Keratinocyte (primary cell): ENCODE data around the gene FSTL5. TPM values are rescaled to one million over a fixed set of nuclear protein-coding genes. Genes with fewer than 3 reads are reported as not detected.

Experiments used
- DNase-seq: peaks from one replicate; pipeline ENCODE4 v3.0.0-alpha.2; 2011; ENCODE audit warnings: low read depth, missing footprints, low spot score
- FAIRE-seq: peaks from 2 replicates; lab custom pipeline; 2011; peaks lifted over from hg19 to GRCh38; lab: Jason Lieb, UNC
- H2AFZ ChIP-seq: 2 replicates; pipeline ENCODE4 v1.6.0; 2012; ENCODE audit warnings: low read length, control low read depth, inconsistent platforms; ENCODE audit not compliant: control insufficient read depth
- H3K27ac ChIP-seq: 2 replicates; pipeline ENCODE4 v1.5.1; 2011; ENCODE audit warnings: low read length; ENCODE audit not compliant: control insufficient read depth, insufficient read depth
- H3K27me3 ChIP-seq: 3 replicates; pipeline ENCODE4 v1.6.0; 2011; ENCODE audit warnings: low read length; ENCODE audit not compliant: control insufficient read depth, insufficient read depth; ENCODE audit errors: extremely low read depth
- H3K36me3 ChIP-seq, 2 experiments: 2 replicates in 1 of 2; 3 replicates in 1 of 2; pipeline ENCODE4 v1.5.1; 2011; ENCODE audit warnings: low read length in 2 of 2, mild to moderate bottlenecking in 1 of 2; ENCODE audit not compliant: control insufficient read depth in 2 of 2, insufficient read depth in 2 of 2; ENCODE audit errors: extremely low read depth in 1 of 2
- H3K4me1 ChIP-seq: 3 replicates; pipeline ENCODE4 v1.5.1; 2011; ENCODE audit warnings: low read length; ENCODE audit not compliant: control insufficient read depth, insufficient read depth; ENCODE audit errors: extremely low read depth
- H3K4me2 ChIP-seq: 3 replicates; pipeline ENCODE4 v1.6.0; 2011; ENCODE audit warnings: low read depth, low read length; ENCODE audit not compliant: control insufficient read depth, insufficient read depth; ENCODE audit errors: extremely low read depth
- H3K4me3 ChIP-seq, 3 experiments: fragments of 200-600 bp in 1 of 3; sonication (generic) in 1 of 3; 2 replicates in 2 of 3; 3 replicates in 1 of 3; pipeline ENCODE4 v1.5.1; 2011 to 2016; ENCODE audit warnings: low read length in 3 of 3, mild to moderate bottlenecking in 3 of 3, control low read depth in 2 of 3, inconsistent platforms in 1 of 3, low read depth in 1 of 3, mixed read lengths in 1 of 3, mixed run types in 1 of 3, moderate library complexity in 1 of 3; ENCODE audit not compliant: control insufficient read depth in 2 of 3, insufficient read depth in 2 of 3; ENCODE audit errors: extremely low read depth in 1 of 3
- H3K79me2 ChIP-seq: 2 replicates; pipeline ENCODE4 v1.6.0; 2012; ENCODE audit warnings: low read length; ENCODE audit not compliant: control insufficient read depth, insufficient read depth
- H3K9ac ChIP-seq: 3 replicates; pipeline ENCODE4 v1.6.0; 2011; ENCODE audit warnings: low read length; ENCODE audit not compliant: control insufficient read depth, insufficient read depth; ENCODE audit errors: extremely low read depth
- H3K9me1 ChIP-seq: 3 replicates; pipeline ENCODE4 v1.6.0; 2011; ENCODE audit warnings: low read length; ENCODE audit not compliant: control insufficient read depth, insufficient read depth; ENCODE audit errors: extremely low read depth
- H3K9me3 ChIP-seq: 2 replicates; pipeline ENCODE4 v1.5.1; 2012; ENCODE audit warnings: low read depth, low read length; ENCODE audit not compliant: control insufficient read depth
- H4K20me1 ChIP-seq: 3 replicates; pipeline ENCODE4 v1.6.0; 2011; ENCODE audit warnings: low read length; ENCODE audit not compliant: control insufficient read depth, insufficient read depth; ENCODE audit errors: extremely low read depth
- EZH2 ChIP-seq: IDR thresholded peaks from one replicate; pipeline ENCODE4 v1.6.1; 2012; ENCODE audit warnings: inconsistent platforms, mild to moderate bottlenecking, low read length, moderate library complexity
- dilution Hi-C: fragments of 300-500 bp; cut with MboI; formaldehyde crosslinking; loops from one replicate; pipeline ENCODE4 v1.7.0; 2020; ENCODE audit warnings: low sequenced_read_pairs; ENCODE audit not compliant: extremely low pct_ligation_motif_present
- polyA plus RNA-seq, 5 experiments: library from polyadenylated mRNA; depleted of rRNA in 3 of 5; stranded (reverse) in 3 of 5; stranded (forward) in 1 of 5; unstranded in 1 of 5; fragments of >200 nt; gene quantifications; 1 replicate in 1 of 5; 2 replicates in 3 of 5; 3 replicates in 1 of 5; pipeline versions ENCODE4 v1.2.1 to v1.2.3, GENCODE V29; 2011 to 2012; ENCODE audit warnings: missing spikeins in 2 of 5, low read depth in 1 of 5, low replicate concordance in 1 of 5
- TF ChIP-seq, protein P1 (sequence below), 3 experiments: IDR thresholded peaks in 1 of 3; conservative IDR thresholded peaks in 1 of 3; optimal IDR thresholded peaks in 1 of 3; 2 replicates in 2 of 3; 3 replicates in 1 of 3; pipeline versions ENCODE3 to v1.5.1; 2011; ENCODE audit warnings: low read length in 3 of 3, mild to moderate bottlenecking in 3 of 3, moderate library complexity in 2 of 3, control low read depth in 1 of 3, inconsistent platforms in 1 of 3; ENCODE audit not compliant: insufficient read depth in 2 of 3; ENCODE audit errors: extremely low read depth in 1 of 3

FSTL5 gene
- polyA plus RNA-seq, 1 donor (not counting 4 experiments of a cell fraction or from before 2014, with no cell fraction given), result not detected

DNA sequence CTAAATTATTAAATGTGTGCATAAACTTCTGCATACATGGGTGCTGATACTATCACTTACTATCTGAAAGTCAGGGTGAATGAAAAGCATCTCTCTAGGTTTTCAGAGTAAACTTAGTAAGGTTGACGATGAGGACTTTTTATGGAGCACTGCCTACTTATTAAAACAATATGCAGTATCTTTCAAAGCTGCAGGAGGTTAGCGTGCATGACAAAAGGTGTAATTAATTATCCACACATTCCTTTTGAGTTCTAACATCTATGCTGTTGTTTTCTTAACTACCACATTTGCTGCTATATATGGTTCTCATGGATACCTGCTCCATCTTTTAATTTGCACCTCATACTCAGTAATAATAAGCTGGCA, 256.2 kb downstream of the FSTL5 start:
- H3K79me2 ChIP-seq, result no peaks in the 10 kb centered on the region
- H2AFZ ChIP-seq, result no peak overlapping the region
- no peak overlapping the region for H3K4me3 ChIP-seq
- FAIRE-seq (no peak), DNase-seq (no peak)
- H3K36me3 ChIP-seq, result no peaks in the 10 kb centered on the region
- H3K9me1 ChIP-seq, result no peaks in the 10 kb centered on the region
- H3K4me2 ChIP-seq, result no peak overlapping the region
- no peak overlapping the region for H3K9ac ChIP-seq
- dilution Hi-C loops, result no loop called here
- H3K4me1 ChIP-seq, result no peaks in the 10 kb centered on the region
- no peaks in the 10 kb centered on the region for H3K9me3 ChIP-seq
- H3K27ac ChIP-seq, result no peak overlapping the region
- no peaks in the 10 kb centered on the region for H4K20me1 ChIP-seq
- TF ChIP-seq EZH2, result no peak
- TF ChIP-seq, protein P1, sequence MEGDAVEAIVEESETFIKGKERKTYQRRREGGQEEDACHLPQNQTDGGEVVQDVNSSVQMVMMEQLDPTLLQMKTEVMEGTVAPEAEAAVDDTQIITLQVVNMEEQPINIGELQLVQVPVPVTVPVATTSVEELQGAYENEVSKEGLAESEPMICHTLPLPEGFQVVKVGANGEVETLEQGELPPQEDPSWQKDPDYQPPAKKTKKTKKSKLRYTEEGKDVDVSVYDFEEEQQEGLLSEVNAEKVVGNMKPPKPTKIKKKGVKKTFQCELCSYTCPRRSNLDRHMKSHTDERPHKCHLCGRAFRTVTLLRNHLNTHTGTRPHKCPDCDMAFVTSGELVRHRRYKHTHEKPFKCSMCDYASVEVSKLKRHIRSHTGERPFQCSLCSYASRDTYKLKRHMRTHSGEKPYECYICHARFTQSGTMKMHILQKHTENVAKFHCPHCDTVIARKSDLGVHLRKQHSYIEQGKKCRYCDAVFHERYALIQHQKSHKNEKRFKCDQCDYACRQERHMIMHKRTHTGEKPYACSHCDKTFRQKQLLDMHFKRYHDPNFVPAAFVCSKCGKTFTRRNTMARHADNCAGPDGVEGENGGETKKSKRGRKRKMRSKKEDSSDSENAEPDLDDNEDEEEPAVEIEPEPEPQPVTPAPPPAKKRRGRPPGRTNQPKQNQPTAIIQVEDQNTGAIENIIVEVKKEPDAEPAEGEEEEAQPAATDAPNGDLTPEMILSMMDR (optimal IDR thresholded peaks at IDR 0.05 in 1 of 3, IDR thresholded peaks at IDR 0.05 in 1 of 3, conservative IDR thresholded peaks at IDR 0.05 in 1 of 3; ENCODE audit: extremely low read depth in 1 of 3, insufficient read depth in 2 of 3, low read length in 3 of 3), result no peak
- no peaks in the 10 kb centered on the region for H3K27me3 ChIP-seq

DNA sequence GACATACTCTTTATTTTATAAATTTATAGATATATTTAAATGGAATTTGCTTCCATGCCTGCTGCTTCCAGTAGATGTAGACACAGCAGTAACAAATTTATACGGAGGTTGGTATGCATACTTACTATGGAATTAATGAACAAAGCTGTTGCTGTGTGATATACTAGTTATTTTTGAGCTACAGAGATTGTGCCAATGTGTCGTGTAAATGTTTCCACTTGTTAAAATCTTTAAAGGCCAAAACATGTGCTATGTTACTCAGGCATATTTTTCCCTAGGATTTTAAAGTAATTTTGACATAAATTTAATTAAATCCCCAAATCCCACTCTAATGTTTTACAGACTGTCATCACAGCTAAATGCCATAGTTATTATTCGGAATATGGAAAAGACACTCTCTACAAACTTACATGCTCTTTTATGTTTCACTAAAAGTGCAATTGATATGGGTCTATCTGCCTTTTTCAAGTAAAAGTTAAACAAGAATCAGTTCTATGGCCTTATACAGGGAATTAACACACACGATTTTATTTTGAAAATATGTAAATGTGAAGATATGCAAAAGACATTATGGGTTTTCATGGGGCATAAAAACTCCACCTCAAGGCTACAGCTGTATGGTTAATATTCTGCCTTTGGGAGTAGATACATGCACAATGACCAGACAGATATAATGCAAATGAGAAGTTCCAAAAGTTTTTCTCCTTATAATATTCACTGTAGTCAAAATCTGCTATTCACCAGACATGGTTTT, 256.8 kb downstream of the FSTL5 start:
- H3K9ac ChIP-seq, result no peak overlapping the region
- dilution Hi-C loops, result no loop called here
- no peak overlapping the region for H3K4me2 ChIP-seq
- no peak overlapping the region for H3K27ac ChIP-seq
- no peaks in the 10 kb centered on the region for H3K36me3 ChIP-seq
- H3K27me3 ChIP-seq, result no peaks in the 10 kb centered on the region
- no peak for DNase-seq
- H3K4me1 ChIP-seq, result no peaks in the 10 kb centered on the region
- no peak for TF ChIP-seq EZH2
- TF ChIP-seq, protein P1 (optimal IDR thresholded peaks at IDR 0.05 in 1 of 3, IDR thresholded peaks at IDR 0.05 in 1 of 3, conservative IDR thresholded peaks at IDR 0.05 in 1 of 3; ENCODE audit: extremely low read depth in 1 of 3, insufficient read depth in 2 of 3, low read length in 3 of 3), result no peak
- H2AFZ ChIP-seq, result no peak overlapping the region
- no peaks in the 10 kb centered on the region for H4K20me1 ChIP-seq
- H3K9me3 ChIP-seq, result no peaks in the 10 kb centered on the region
- no peak overlapping the region for H3K4me3 ChIP-seq
- H3K9me1 ChIP-seq, result no peaks in the 10 kb centered on the region
- no peak for FAIRE-seq
- no peaks in the 10 kb centered on the region for H3K79me2 ChIP-seq
